GM21390 (cell line): ENCODE measurements around the gene ZNF497.

Source experiments
- ATAC-seq: cut with Tn5 transposase; IDR thresholded peaks from one replicate; pipeline ENCODE4 v1.9.1; 2021; ENCODE audit not compliant: unreplicated experiment

The ZNF497 gene

GRCh38 chr19:58367698-58368454 lies 5.3 kb upstream of the ZNF497 start:
- ATAC-seq = no peak

DNA sequence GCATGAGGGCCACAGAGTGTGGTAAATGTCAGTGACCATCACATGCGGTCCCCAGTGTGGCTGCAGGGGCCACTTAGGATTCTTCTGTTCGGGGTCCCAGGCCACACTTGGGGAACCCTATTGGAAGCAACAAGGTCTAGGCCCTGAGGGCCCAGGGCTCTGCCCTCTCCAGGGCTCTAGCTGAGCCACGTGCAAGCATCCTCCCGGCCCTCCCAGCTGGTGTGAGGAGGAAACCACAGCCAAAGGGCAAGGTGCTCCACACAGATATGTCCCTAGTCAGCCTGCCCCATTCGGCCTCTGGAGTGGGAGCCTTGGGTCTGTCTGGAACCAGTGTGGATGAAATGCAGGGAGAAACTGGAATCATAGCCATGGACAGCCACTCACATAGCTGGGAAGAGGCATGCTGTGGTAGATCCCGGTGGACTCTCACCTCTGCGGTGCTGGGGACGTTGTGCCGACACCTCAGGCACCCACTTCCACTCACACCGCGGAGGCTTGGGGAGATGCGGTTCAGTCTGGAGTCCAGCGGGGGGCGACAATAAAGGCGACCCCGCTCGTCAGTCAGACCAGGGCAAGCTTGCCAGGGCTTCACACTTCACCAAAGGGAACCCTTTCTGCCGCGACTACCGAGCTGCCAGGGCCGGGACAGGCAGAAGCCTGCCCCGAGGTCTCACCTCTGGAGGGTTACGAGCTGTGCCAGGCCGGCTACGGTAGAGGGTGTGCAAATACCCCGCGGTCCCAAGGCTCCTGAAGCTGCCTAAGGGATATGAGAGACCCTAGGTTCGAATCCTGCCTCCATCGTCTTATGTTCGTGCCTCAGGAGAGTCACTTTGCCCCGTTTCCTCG lies 4.3 kb upstream of the ZNF497 start:
- no peak for ATAC-seq

DNA sequence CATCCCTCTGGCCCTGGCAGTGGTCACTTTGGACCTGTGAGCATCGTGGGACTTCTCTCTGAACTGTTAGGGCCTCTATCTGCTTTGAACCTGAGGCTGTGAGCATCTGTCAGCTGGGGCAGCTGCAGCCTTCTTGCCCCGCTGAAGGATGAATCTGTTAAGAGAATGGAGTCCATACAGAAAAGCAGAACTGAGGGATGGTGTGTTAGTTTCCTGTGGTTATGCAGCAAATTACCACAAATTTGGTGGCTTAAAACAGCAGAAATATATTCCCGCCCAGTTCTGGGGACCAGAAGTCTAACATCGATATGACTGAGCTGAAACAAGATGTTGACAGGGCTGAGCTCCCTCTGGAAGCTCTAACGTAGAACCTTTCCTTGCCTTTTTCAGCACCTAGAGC lies 1.6 kb upstream of the ZNF497 start:
- ATAC-seq = no peak

DNA sequence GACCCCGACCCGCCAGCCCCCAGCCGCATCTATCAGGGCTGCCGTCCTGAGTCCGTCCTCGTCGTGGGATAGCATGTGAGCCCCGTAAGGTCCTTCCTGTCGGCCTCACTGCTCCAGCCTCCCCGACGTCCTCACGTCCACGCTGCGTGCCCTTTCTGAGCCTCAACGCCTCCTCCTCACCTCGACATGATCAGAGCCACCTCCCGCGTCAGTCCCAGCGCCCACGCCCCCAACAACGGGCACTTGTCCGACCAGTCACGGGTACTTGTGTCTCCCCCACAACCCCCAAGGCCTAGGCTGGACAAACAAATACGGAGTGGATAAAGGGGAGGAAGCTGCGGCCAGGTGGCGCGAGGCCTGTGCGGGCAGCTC lies 665 bp downstream of the ZNF497 start:
- peak; percentile 1 for ATAC-seq

DNA sequence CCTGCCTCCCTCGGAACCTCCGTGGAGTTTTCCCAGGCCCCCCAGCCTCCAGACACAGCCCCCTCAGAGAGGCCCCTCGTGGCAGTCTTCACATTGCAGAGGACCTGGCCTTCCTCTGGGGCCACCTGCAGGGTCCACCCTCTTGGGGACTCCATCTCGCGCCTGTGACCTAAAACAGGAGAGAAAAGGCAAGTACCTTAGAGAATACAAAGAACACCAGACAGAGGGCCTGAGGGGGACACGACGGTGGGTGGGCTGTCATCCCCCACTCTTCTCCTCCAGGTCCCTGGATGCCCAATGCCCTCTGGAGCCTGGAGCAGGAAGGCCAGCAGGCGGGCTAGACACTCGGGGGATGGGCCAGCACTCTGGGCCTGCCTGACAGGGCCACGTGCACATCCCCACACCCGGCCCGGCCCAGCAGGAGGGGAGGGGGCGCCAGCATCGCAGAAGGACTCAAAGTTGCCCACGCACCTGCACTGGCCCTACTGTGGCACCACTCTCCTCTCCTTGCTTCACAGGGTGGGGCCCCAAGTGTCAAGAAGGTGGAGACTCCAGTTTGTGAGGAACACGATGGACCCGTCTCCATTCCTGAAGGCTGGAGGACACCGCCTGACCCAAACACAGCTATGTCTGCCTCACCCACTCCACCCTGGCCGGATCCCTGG lies 4.9 kb downstream of the ZNF497 start:
- ATAC-seq = no peak

GRCh38 chr19:58356766-58357480 lies 5.6 kb downstream of the ZNF497 start:
- ATAC-seq = no peak

GRCh38 chr19:58355908-58356765 lies 6.4 kb downstream of the ZNF497 start:
- ATAC-seq = no peak

- ATAC-seq = no peak
Measured at GRCh38 chr19:58355215-58355796, 7.2 kb downstream of the ZNF497 start.

DNA sequence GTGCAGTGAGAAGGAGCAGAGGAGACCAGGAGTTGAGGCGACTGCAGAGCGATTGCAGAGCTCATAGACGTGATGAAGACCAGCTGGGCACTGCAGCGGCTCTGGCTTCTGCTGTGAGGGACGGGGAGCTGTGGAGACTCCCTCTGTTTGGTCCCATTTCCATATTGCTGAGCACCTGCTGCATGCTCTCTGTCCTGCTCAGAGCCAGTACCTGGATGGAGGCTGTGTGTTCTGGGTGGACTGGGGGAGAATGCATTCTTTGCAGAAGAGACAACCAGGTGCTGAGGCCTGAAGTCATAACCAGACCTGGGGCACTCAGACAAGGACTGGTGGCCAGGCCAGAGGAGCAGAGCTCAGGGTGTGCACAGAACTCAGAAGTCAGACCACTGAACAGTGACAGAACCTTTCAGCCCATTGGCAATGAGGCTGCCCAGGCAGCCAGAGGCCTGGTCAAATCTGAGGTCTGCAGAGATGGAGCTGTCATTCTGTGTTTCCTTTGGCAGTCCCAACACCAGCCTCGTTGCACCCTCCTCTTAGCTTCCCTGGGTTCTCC lies 8.0 kb downstream of the ZNF497 start:
- ATAC-seq = no peak

DNA sequence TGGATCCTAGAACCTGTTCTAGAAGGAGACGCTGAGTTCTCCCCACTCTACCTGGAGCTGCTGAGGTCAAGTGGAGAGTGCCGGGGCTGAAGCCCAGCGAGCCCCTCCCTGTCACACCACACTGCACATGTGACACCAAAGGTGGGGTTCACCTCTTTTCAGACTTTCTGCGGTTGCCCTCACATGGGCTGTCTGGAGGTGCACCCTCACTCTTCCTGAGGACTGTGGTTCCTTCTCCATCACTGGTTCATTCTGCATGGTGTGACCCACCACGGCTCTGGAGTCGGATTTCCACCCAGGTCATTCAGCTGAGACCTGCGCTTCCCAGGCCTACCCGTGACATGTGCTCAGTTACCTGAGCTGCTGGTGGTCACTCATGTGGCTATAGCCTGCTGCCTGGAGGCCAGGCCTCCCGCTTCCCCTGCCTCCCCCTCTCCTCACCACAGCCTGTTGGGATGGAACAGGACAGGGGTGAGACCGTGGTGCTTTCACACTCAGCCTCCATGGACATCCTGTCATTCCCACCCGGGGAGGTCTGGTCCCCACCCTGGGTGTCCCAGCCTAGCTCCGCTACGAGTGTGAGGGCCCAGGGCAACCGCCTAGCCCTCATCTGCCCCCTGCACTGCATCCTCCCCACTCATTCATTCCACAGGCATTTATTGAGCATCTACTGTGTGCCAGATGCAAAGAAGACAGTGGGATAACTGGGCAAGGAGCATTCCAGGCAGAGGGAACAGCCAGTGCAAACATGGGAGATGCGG lies 8.7 kb downstream of the ZNF497 start:
- ATAC-seq = no peak

GRCh38 chr19:58352760-58353671 lies 9.5 kb downstream of the ZNF497 start, which contains the start of gene A1BG:
Gene A1BG (minus strand): TSS chr19:58353492. CDS start chr19:58353437, 55 bp downstream.
- ATAC-seq = no peak

DNA sequence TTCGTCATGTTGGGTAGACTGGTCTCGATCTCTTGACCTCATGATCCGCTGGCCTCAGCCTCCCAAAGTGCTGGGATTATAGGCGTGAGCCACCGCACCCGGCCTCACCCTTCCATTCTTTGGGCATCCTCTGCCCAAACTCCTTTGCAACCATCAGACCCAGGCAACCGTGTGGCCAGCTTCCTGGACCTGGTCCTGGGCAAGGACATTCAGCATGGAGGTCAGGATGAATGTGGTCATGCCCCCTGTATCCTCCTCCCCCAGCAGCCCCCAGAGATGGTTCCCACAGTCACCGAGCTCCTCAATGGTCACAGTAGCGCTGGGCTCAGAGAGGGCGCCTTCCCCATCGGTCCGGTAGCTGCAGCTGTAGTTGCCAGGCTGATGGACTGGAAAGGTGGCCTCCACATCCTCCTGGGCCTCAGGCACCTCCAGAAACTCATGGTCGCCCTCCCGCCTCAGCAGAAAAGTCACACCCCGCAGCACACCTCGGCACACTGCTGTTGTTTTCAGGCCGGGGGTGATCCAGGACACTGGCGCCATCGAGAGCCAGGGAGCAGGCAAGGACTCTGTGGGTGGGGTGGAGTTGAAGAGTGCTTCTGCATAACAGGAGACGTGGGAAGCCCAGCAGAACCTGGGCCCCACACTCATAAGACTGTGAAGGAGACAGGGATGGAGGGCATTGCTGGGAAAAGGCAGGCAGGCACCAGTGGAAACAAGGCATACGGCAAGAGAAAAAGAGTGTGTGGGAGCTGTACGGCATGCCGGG lies 10.4 kb downstream of the ZNF497 start:
- no peak for ATAC-seq

DNA sequence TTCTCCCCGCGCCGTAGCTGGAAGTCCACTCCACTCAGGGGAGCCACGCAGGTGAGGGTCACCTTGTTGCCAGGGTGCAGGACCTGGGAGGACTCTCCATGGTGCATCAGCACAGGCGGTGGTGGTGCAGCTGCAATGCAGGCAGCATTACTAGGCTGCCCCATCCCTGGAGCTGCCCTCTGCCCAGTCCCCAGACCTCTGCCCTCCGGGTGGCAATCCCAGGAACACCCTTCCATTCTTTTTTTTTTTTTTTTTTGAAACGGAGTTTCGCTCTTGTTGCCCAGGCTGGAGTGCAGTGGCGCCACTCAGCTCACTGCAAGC lies 11.0 kb downstream of the ZNF497 start:
- no peak for ATAC-seq

DNA sequence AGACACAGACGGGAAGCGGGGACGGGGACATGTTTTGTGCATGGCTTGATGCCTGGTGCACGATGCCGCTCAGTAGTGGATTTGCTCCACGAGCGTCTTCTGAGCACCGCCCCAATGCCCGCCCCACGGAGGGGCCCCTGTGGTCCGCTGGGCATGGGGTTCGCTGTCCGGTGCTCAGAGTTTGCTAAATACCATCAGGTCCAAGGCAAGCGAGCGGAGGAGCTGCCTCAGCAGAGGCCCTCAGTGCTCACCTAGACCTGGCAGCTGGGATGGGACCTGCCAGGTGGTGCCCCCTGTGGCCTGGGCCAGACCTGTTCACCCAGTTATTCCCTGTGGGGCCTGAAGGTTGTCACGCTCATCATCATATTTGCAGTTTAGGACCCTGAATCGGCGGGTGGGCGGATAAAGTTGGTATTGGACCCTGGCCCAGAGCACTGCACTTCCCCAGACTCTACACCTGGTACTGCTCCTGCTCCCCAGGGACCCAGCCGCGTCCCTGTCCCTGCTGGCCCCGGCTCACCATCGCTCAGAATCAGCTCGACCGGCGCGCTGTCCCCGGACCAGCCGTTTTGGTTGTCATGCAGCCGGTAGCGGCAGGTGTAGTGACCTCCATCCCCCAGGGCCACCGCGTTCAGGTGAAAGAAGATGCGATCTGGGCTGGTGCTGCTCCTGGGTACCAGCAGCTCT lies 11.5 kb downstream of the ZNF497 start:
- ATAC-seq = no peak

DNA sequence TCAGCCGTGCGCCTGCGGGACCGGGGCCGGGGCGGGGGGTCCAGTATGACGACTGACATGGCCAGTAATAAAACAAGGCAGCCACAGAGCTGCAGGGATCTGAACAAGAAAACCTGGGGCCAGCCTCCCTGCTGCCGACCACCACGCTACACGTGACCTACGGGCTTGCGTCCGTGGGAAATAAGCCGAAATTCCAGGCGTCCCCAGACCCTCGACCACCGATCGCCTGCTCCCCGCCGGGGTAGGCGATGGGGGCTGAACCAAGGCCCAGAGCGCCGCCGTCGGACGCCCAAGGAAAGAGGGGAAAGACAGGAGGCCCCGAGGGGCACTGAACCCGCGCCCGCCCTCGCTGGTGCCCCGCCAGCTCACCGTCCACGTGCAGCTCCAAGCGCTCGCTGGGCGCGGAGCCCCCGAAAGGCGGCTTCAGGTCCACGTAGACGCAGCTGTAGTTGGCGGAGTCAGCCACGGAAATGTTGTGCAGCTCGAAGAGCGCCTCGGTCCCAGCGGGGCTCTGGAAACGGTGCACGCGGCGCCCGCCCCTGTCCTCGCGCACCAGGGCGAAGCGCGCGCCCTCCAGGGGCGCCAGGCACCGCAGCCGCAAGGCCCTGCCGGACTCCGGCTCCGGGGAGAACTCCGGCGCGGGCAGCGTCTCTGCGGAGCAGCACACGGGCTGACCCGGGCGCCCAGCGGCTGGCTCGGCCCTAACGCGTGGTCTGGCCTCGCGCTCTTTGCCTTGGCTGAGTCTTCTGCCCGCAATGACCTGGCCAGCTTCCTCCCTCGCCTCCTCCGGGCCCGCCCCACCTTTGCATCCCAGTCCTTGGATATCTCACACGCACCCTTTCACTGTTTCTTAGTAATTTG lies 12.3 kb downstream of the ZNF497 start:
- no peak for ATAC-seq

DNA sequence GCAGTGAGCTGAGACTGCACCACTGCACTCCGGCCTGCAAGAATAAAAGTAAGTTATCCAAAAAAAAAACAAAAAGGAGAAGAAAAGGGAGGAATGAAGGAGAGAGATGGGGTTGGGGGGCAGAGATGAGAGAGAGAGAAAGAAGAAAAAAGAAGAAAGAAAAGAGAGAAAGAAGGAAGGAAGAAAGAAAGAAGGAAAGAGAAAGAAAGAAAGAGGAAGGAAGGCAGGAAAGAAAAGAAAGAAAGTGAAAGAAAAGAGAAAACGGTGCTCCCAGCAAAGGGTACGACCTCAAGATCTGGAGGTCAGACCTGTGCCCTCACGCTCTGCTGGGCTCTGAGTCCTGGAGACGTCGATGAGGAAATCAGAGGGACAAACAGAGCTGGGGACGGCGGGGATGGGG lies 13.0 kb downstream of the ZNF497 start:
- ATAC-seq = no peak
